Body of pancreas (tissue), 4 donors: Measurements from ENCODE around the gene MSANTD3.

Experiments
- CTCF ChIP-seq, 7 experiments: fragments of 450-650 bp in 4 of 7; fragments of 200-600 bp in 3 of 7; sonication (generic) in 3 of 7; IDR thresholded peaks; one replicate each; pipeline ENCODE4 v1.5.1; 2016 to 2019; ENCODE audit warnings: antibody characterized with exemption in 7 of 7
- POLR2A ChIP-seq, 3 donors: fragments of 450-650 bp; IDR thresholded peaks; one replicate each; pipeline ENCODE4 v1.6.1; 2016; ENCODE audit warnings: antibody characterized with exemption in 3 of 3, mild to moderate bottlenecking in 2 of 3

GRCh38 chr9:100425758-100426157 lies 1.2 kb upstream of the MSANTD3 start:
- TF ChIP-seq CTCF (IDR thresholded peaks at IDR 0.05) (no peak), POLR2A (IDR thresholded peaks at IDR 0.05) (no peak)
